ENCODE results near the gene TIMM17A. TPM values are rescaled to one million over a fixed set of nuclear protein-coding genes. Genes with fewer than 3 reads are reported as not detected.
A peak's percentile ranks its signal among the peaks of the same experiment; 100 is the strongest.
"Not testable (repeated sequence)": the region's sequence is repeated elsewhere in the genome, so short reads cannot be mapped to it uniquely, and the experiment has no call there.

Gene TIMM17A
- polyA plus RNA-seq, 3 donors: 62.9 to 67.9 (median 63.4) TPM

GRCh38 chr1:201930803-201931202 is 24.5 kb upstream of the TIMM17A start:
- no peak for DNase-seq (ENCODE audit: extremely low read depth in 1 of 11, low read depth in 9 of 11, low spot score in 4 of 11)

GRCh38 chr1:201933840-201934430 is 21.4 kb upstream of the TIMM17A start:
- no peak for DNase-seq (ENCODE audit: extremely low read depth in 1 of 11, low read depth in 9 of 11, low spot score in 4 of 11)

GRCh38 chr1:201937624-201938213 is 17.6 kb upstream of the TIMM17A start:
- no peak for DNase-seq (ENCODE audit: extremely low read depth in 1 of 11, low read depth in 9 of 11, low spot score in 4 of 11)

- no peak for DNase-seq (ENCODE audit: extremely low read depth in 1 of 11, low read depth in 9 of 11, low spot score in 4 of 11)
Measured at GRCh38 chr1:201938440-201939035, 16.8 kb upstream of the TIMM17A start.

- DNase-seq (ENCODE audit: extremely low read depth in 1 of 11, low read depth in 9 of 11, low spot score in 4 of 11): no peak
Measured at GRCh38 chr1:201939148-201939547, 16.2 kb upstream of the TIMM17A start.

GRCh38 chr1:201939574-201939973 is 15.7 kb upstream of the TIMM17A start:
- no peak for DNase-seq (ENCODE audit: extremely low read depth in 1 of 11, low read depth in 9 of 11, low spot score in 4 of 11)

- DNase-seq (ENCODE audit: extremely low read depth in 1 of 11, low read depth in 9 of 11, low spot score in 4 of 11): not testable (repeated sequence)
Measured at GRCh38 chr1:201940316-201940715, 15.0 kb upstream of the TIMM17A start.

- peak in 5 of 11 donors; percentile 50 to 71 (median 65) for DNase-seq (ENCODE audit: extremely low read depth in 1 of 11, low read depth in 9 of 11, low spot score in 4 of 11)
Measured at GRCh38 chr1:201941420-201942128, 13.7 kb upstream of the TIMM17A start.

- DNase-seq (ENCODE audit: extremely low read depth in 1 of 11, low read depth in 9 of 11, low spot score in 4 of 11): no peak
Measured at GRCh38 chr1:201942129-201942495, 13.2 kb upstream of the TIMM17A start.

- DNase-seq (ENCODE audit: extremely low read depth in 1 of 11, low read depth in 9 of 11, low spot score in 4 of 11): no peak
Measured at GRCh38 chr1:201944002-201944401, 11.3 kb upstream of the TIMM17A start.

GRCh38 chr1:201944639-201945038 is 10.7 kb upstream of the TIMM17A start:
- no peak for DNase-seq (ENCODE audit: extremely low read depth in 1 of 11, low read depth in 9 of 11, low spot score in 4 of 11)

GRCh38 chr1:201945157-201945556 is 10.1 kb upstream of the TIMM17A start:
- DNase-seq (ENCODE audit: extremely low read depth in 1 of 11, low read depth in 9 of 11, low spot score in 4 of 11): no peak

GRCh38 chr1:201945863-201946223 is 9.5 kb upstream of the TIMM17A start:
- DNase-seq (ENCODE audit: extremely low read depth in 1 of 11, low read depth in 9 of 11, low spot score in 4 of 11): no peak

- peak in 8 of 11 donors; percentile 74 to 94 (median 88) for DNase-seq (ENCODE audit: extremely low read depth in 1 of 11, low read depth in 9 of 11, low spot score in 4 of 11)
Measured at GRCh38 chr1:201946224-201946908, 8.9 kb upstream of the TIMM17A start, which contains the start of gene LMOD1. TSS of gene LMOD1 (minus strand) at chr1:201946548. CDS start at chr1:201946340, 208 bp downstream.

GRCh38 chr1:201947697-201948008 is 7.7 kb upstream of the TIMM17A start:
- no peak for DNase-seq (ENCODE audit: extremely low read depth in 1 of 11, low read depth in 9 of 11, low spot score in 4 of 11)

- no peak for DNase-seq (ENCODE audit: extremely low read depth in 1 of 11, low read depth in 9 of 11, low spot score in 4 of 11)
Measured at GRCh38 chr1:201949491-201949890, 5.8 kb upstream of the TIMM17A start.

GRCh38 chr1:201954263-201955008 is 867 bp upstream of the TIMM17A start:
- no peak for DNase-seq (ENCODE audit: extremely low read depth in 1 of 11, low read depth in 9 of 11, low spot score in 4 of 11)

- DNase-seq (ENCODE audit: extremely low read depth in 1 of 11, low read depth in 9 of 11, low spot score in 4 of 11): no peak
Measured at GRCh38 chr1:201955729-201956143, 433 bp downstream of the TIMM17A start.

- no peak for DNase-seq (ENCODE audit: extremely low read depth in 1 of 11, low read depth in 9 of 11, low spot score in 4 of 11)
Measured at GRCh38 chr1:201958348-201958747, 3.0 kb downstream of the TIMM17A start.

Measured in renal cortex interstitium (tissue), 11 donors.